ENCODE measurements around the gene GRIA3.
"Not testable (repeated sequence)": the region's sequence is repeated elsewhere in the genome, so short reads cannot be mapped to it uniquely, and the experiment has no call there.

Gene GRIA3

DNA sequence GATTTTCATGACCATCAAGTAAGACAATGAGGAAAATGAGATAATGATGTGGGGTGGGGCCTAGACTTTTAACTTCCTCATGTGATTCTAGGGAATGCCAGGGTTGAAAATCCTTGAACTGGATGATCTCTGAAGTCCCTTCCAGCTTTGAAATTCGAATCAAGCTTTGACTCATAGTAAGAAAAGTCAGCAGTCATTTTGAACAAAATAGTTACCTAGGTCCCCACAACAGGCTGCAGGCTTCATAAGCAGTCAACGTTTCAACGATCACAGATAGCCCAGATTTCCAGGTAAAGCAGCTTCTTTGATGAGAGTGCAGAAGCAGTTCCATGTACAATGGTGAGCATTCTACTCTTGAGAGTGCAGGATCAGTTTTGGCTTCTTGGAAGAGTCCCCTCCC lies 93.7 kb downstream of the GRIA3 start:
- DNase-seq: no peak

GRCh38 chrX:123282241-123282640 lies 98.2 kb downstream of the GRIA3 start:
- no peak for DNase-seq

GRCh38 chrX:123283407-123283806 lies 99.3 kb downstream of the GRIA3 start:
- not testable (repeated sequence) for DNase-seq

DNA sequence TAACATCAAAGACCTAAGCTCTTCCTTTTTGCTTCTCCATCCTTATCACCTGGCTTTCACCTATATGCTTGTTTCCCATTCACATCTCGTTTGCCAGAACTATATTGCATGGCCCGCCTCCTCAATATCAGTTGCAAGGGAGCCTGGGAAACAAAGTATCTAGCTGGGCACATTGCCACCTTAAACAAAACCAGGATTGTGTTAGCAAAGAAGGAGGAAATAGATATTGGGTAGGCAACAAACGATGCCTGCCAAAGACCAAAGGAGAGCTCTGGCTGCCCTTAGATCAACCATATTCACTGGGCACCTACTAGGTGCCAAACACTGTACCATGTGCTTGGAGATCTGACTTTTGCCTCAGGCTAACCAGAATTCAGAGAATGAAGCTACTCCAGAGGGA lies 107.5 kb downstream of the GRIA3 start:
- DNase-seq: no peak

- no peak for DNase-seq
These were observed 113.9 kb downstream of the GRIA3 start for GRCh38 chrX:123298026-123298425.

- no peak for DNase-seq
These were observed 119.4 kb downstream of the GRIA3 start for GRCh38 chrX:123303429-123303828.

DNA sequence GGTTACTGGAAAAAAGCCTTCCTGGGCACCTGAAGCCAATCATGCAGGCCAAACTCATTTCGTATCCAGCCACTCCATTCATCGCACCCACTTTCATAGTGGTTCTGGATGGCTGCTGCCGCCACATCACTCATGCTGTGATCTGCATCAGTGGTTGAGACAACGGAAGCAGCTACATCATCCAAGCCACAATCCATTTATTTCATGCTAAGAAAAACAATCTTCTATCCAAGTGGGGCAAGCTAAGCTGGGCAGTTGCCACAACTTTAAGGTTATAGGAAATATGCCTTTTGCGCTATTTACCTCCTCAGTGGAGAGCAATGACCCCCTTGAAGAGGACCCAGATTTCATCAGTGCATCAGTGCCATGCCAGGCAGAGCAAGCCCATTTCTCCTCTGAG lies 124.6 kb downstream of the GRIA3 start:
- DNase-seq: no peak

DNA sequence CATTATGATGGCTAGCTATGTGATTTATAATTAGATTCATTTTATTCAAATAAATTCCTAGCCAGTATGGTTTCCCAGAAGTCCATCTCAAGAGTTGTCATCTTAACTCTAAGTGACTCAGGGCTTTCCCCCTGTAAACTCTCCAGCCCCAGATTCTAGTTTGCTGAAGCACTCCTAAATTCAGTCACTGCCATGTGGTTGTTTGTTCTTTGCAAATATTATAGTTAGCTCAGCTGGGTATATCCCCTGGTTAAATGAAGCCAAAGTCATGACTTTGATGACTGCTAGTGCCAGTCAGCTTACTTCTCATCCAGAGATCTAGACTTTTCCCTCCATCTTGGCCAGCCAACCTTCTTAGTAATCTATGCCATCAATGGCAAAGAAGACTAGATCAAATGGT lies 126.0 kb downstream of the GRIA3 start:
- no peak for DNase-seq

- no peak for DNase-seq
These were observed 127.4 kb downstream of the GRIA3 start for GRCh38 chrX:123311486-123311885.

DNA sequence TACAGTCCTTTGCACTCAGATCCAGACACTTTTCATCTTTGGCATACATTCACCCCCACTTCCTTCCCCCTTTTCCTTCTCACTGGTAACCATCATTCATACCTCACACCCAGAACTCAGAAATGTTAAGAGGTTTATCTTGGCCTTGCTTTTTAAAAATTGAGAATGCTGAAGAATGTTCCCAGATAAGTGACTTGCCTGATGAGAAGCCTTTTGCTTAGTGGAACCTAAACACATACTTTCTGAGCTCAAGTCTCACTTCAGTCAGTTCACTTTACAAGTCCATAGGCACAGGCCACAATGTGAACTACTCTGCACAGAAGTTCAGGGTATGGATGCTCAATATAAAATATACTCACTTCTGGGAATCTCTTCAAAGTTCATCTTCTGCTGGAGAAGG lies 129.4 kb downstream of the GRIA3 start:
- no peak for DNase-seq

- no peak for DNase-seq
These were observed 136.5 kb downstream of the GRIA3 start for GRCh38 chrX:123320622-123321021.

DNA sequence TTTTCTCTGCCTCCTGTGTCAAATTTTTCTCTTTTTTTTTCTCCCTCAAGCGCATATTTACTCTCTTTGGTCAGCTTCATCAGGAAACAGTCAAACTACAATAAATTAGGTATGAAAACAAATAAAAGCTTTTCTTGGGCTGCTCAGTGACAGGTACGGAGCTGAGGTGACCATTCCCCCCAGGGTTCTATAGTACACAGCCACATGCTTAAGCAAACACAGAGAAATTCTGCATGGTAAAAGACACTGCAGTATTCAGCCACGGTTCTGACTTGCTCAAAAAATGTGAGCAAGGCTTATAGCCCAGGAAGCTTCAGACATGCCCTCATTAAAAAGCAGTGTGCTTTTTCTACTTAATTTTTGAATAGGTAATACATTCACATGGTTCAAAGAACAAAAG lies 138.5 kb downstream of the GRIA3 start:
- no peak for DNase-seq

DNA sequence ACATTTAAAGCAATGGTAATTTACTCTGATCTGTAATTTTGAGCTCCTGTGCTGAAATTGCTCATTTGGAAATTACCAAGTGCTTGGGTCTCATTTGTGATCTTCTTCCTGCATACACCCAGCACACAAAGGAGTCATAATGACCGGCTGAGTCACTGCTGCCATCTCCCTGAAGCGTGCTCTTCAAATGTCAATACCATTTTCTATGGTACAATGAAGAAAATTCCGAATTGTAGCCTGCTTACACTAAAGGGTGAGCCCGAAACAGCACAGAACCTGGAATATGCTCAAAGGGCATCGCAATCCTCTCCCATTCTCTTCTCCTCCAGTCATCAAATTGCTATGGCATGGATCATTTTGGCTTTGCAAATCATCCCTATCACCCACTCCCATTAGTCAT lies 140.5 kb downstream of the GRIA3 start:
- DNase-seq: no peak

DNA sequence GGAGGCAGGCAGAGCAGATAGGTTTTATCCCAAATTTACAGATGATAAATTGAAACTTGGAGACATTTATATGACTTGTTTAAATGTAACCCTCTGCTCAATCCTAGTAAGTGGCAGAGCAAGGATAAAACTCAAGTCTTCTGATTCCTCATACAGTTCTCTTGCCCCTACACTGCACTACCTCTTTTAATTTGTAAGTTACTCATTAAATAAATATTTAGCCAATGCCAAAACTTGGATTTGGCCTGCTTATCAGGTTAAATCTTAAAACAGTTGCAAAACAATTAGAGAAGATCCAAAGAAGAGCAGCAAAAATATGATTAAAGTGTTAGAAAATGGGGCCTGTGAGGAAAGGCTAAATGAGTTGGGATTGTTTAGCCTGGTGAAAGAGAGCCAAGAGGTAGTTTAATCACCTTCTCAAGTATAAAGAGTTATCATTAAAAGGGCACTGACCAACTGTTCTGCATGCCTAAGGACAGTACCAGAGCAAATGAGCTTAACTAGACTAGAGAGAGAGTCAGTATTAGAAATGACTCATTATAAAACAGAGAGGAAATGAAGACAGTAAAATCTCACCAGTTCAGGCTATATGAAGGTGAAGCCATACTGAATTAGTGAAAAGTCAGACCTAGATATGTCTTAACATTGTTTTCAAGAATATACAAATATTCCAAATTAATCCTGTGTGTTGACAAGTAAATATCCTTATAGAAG lies 146.3 kb downstream of the GRIA3 start:
- no peak for DNase-seq

DNA sequence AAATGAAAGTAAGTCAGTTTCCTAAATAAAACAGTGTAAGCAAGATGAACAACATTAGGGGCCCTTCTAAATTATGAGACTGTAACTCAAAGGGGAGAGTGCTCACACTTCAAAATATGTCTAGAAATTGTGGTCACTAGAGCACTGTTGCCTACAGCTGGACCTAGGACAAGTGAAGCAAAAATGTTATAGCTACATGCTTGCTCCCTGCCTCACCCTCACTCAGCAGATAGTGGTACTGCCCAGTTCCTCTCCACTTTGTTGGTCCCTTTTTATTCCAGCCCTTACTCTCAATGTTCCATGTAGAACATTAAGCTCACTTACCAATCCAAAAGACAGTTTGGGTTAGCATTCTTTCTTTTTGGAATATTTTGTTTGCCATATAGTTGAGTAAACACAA lies 147.3 kb downstream of the GRIA3 start:
- DNase-seq: no peak

DNA sequence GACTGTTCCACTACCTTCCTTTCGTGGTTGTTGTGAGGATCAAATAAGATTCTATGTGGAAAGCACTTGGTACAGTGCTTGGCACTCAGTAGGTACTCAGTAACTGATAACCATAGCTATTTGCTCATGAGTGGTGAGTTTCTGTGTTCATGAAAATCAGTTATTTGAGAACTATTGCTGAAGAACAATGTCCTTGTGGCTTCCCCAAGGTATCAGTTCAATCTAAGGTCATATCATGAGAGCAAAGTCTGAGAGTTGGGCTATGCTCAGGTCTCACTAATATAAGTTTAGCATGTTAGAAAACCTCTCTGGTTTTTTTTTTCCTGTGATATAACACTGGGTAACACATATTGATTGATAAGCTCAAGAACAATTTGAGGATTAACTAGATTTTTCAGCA lies 147.8 kb downstream of the GRIA3 start:
- no peak for DNase-seq

DNA sequence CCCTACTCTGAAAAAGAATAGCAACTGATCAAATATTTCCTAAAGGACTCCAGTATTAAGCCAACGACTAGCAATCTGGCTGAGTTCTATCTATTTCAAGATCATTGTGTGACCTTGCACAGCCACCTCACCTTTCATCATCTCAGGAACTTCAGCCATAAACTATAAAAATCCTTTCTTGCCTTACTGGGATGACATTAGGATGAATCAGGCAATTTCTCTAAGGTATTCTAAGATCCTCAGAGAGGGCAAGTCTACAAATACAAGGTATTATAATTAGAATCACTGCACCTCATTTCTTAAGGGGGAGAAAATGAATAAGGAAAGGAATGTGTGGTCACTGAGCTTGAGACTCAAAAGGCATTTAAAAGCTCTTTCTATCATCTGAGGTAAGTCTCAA lies 152.6 kb downstream of the GRIA3 start:
- no peak for DNase-seq

- DNase-seq: no peak
These were observed 154.0 kb downstream of the GRIA3 start for GRCh38 chrX:123337886-123338639.

DNA sequence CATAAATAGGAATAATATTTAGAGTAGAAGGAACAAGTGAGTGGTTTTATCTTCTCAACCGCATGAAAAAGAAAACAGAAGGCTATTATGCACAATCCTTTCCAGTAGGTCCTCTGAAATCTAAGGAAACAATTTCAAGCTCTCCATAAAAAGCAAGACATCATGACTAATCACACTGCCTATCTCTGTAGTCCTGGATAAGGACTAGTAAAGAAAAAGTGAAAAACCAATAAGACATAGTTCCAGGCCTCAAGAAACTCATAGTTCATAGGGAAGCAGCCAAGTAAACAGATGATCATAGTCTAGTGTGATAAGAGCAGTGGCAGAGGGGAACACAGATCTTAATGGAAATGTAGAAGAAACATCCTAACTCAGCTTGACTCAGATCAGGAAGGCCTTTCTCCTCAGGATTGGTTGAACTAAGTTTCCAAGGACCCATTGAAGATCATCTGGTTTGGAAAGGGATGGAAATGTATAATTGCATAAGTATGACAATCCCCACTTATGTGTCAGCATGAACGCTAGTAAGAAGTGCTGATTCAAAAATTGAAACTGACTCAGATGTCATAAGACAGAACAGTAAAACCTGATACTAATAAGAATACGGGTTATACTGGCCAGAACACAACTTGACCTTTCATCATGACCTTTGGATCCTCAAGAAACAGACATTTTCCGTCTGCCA lies 155.3 kb downstream of the GRIA3 start:
- DNase-seq: no peak

DNA sequence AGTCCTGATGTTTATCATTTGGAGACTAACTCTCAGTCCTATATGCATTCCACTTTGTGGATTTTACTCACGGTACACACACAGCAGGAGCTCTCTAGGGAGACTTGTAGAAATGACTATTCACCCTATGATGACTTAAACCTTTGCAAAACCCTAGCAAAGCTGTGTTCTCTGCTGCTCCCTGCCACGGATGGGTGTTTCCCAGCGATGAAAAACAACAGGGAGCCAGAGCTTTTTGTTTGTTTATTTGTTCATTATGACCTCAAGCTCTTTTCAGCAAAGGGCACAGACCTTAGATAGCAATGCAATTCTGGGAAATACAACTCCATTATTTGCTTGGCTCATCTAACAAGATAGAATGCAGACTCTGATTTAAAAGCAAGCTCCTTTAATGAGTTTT lies 156.6 kb downstream of the GRIA3 start:
- DNase-seq: no peak

DNA sequence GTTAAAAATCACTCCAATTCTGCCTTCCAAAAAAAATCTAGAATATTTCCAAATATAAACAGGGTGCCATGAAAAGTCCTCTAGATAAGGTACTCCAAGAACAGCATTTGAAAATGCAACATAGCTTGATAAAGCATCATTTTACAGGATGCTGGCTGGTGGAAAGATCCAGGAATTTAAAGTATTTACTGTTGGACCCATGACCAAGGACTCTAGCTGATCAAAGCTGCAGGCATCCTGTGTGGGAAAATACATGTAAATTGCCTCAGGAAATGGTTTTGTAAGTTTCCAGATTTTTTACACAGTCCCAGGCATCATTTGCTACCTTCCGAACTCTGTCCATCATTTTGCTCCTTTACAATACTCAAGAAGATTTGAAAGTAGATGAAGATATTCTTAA lies 164.4 kb downstream of the GRIA3 start:
- no peak for DNase-seq

DNA sequence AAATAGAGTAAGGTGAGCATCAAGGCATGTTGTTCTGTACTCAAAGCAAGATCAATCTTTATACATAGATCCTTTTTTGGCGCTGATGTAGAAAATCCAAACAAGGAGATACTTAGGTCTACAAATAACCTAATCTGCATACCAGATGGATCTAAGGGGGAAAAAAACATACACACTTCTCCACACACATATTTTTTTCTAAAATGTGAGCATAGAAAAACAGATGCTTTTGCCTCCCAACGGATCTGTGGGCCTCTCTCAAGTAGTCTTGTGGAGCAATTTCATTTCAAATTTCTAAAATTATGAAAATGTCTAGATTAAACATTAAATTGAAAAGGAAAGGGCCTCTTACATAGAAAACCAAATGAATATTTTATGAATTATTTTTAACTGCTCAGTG lies 166.1 kb downstream of the GRIA3 start:
- no peak for DNase-seq

DNA sequence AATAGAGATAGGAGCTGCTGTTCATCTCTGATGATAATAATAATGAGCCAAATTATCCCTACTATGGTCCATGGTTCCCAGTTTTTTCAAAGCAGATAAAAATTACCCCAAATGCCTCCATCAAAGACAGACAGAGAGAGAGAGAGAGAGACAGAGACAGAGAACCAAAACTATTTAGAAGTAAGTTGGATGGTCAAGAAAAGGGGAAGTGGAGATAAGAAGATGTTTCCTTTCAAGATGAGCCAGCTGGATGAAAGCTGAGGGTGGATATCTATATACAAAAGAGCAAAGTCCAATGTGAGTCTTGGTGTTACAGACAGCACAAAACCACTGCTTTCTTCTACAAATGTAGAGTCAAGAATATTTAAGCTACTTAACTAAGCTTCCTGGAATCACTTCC lies 173.9 kb downstream of the GRIA3 start:
- peak; percentile 2 for DNase-seq

DNA sequence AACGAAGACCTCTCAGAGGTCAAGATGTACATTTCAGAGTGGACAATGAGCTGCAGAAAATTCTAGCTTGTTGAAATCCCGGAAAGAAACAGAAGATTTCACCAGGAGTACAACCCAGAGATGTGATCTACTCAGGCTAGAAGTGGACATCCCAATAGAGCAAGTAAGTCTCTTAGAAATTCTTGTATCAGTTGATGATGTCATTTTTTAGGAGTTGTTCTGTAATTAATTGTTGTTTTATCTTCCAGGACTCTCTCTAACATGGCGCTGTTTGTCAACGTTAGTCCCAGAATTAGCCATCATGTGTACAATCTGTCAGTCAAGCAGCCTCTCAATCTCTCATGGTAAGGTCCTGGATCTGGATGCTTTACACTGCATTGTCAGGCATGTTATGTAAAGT lies 174.4 kb downstream of the GRIA3 start:
- no peak for DNase-seq

Data from hematopoietic multipotent progenitor cell treated with erythropoietin and hydrocortisone succinate and interleukin-3 and kit ligand, for 8 days (in vitro differentiated cells).